ENCODE data around the gene PLSCR4.

The PLSCR4 gene

GRCh38 chr3:146160321-146160963, 90.5 kb downstream of the PLSCR4 start (continued):
- TF ChIP-seq ZFP3 (tag by site-specific recombination; IDR thresholded peaks at IDR 0.05; ENCODE audit: low read depth): no peak
- TF ChIP-seq PBX3 (CRISPR knock-in tag; IDR thresholded peaks at IDR 0.05): no peak
- no peak; the same call in 1 of the 2 replicates for TF ChIP-seq GLI2 (tag by site-specific recombination; IDR thresholded peaks at IDR 0.05; ENCODE audit: borderline replicate concordance, low read depth)
- peak; percentile 37 for TF ChIP-seq SP2 (tag by site-specific recombination; IDR thresholded peaks at IDR 0.05)
- TF ChIP-seq ZNF513 (tag by site-specific recombination; IDR thresholded peaks at IDR 0.05): no peak
- TF ChIP-seq ZNF701 (tag by site-specific recombination; IDR thresholded peaks at IDR 0.05): no peak
- no peak for TF ChIP-seq ZNF398 (tag by site-specific recombination; IDR thresholded peaks at IDR 0.05)
- TF ChIP-seq ZNF830 (tag by site-specific recombination; IDR thresholded peaks at IDR 0.05; ENCODE audit: low read depth): no peak
- no peak; the same call in 1 of the 2 replicates for TF ChIP-seq ZNF843 (tag by site-specific recombination; IDR thresholded peaks at IDR 0.05)
- TF ChIP-seq ZNF214 (tag by site-specific recombination; IDR thresholded peaks at IDR 0.05; ENCODE audit: borderline replicate concordance): no peak
- no peak for TF ChIP-seq ZNF548 (tag by site-specific recombination; IDR thresholded peaks at IDR 0.05)
- TF ChIP-seq RBAK (tag by site-specific recombination; IDR thresholded peaks at IDR 0.05): no peak
- 0 out of 2 replicates have a peak, but pooled peaks have one; percentile 50 for TF ChIP-seq ZXDB (tag by site-specific recombination; IDR thresholded peaks at IDR 0.05)
- no peak for TF ChIP-seq SETDB1 (IDR thresholded peaks at IDR 0.05; ENCODE audit: insufficient read length, low read length)
- no peak for TF ChIP-seq MEIS1 (CRISPR knock-in tag; IDR thresholded peaks at IDR 0.05; ENCODE audit: borderline replicate concordance)
- no peak for TF ChIP-seq PRDM6 (tag by site-specific recombination; IDR thresholded peaks at IDR 0.05)
- TF ChIP-seq ZNF292 (tag by site-specific recombination; IDR thresholded peaks at IDR 0.05; ENCODE audit: borderline replicate concordance, low read depth): no peak
- TF ChIP-seq ZBTB10 (tag by site-specific recombination; IDR thresholded peaks at IDR 0.05): peak; percentile 51; the same call in 1 of the 2 replicates
- TF ChIP-seq HOXC10 (CRISPR knock-in tag; IDR thresholded peaks at IDR 0.05): no peak
- TF ChIP-seq CTCF (tag by site-specific recombination; IDR thresholded peaks at IDR 0.05): peak; percentile 18; the same call in 1 of the 2 replicates
- TF ChIP-seq ZNF610 (tag by site-specific recombination; IDR thresholded peaks at IDR 0.05; ENCODE audit: borderline replicate concordance): no peak
- TF ChIP-seq ZNF23 (tag by site-specific recombination; IDR thresholded peaks at IDR 0.05; ENCODE audit: borderline replicate concordance): no peak
- TF ChIP-seq ZBTB17 (tag by site-specific recombination; IDR thresholded peaks at IDR 0.05): 0 out of 2 replicates have a peak, but pooled peaks have one; percentile 33
- TF ChIP-seq, protein P1, sequence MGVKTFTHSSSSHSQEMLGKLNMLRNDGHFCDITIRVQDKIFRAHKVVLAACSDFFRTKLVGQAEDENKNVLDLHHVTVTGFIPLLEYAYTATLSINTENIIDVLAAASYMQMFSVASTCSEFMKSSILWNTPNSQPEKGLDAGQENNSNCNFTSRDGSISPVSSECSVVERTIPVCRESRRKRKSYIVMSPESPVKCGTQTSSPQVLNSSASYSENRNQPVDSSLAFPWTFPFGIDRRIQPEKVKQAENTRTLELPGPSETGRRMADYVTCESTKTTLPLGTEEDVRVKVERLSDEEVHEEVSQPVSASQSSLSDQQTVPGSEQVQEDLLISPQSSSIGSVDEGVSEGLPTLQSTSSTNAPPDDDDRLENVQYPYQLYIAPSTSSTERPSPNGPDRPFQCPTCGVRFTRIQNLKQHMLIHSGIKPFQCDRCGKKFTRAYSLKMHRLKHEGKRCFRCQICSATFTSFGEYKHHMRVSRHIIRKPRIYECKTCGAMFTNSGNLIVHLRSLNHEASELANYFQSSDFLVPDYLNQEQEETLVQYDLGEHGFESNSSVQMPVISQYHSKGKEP (tag by site-specific recombination; IDR thresholded peaks at IDR 0.05): no peak
- TF ChIP-seq ZNF560 (tag by site-specific recombination; IDR thresholded peaks at IDR 0.05; ENCODE audit: borderline replicate concordance): no peak
